ENCODE data around the gene C22orf15. TPM values are rescaled to one million over a fixed set of nuclear protein-coding genes. Genes with fewer than 3 reads are reported as not detected.

C22orf15 gene
- total RNA-seq, 6 experiments from 2014 or later = not detected

GRCh38 chr22:23781065-23781464 lies 18.3 kb downstream of the C22orf15 start:
- ATAC-seq (no peak), DNase-seq (no peak)
- H3K9me3 ChIP-seq = no peaks in the 10 kb centered on the region
- intact Hi-C loops (cut with DNase I) = no loop called here
- peaks cover 0 to 21% (median 6%) of the 10 kb centered on the region in 4 donors for H3K4me1 ChIP-seq
- no peak overlapping the region for H3K27ac ChIP-seq
- TF ChIP-seq POLR2A (IDR thresholded peaks at IDR 0.05) (no peak), CTCF (IDR thresholded peaks at IDR 0.05) (no peak)
- H3K27me3 ChIP-seq = no peaks in the 10 kb centered on the region
- WGBS (ENCODE audit: insufficient coverage, low coverage, low lambda C conversion rate, missing lambda C conversion rate) = no CpG with 5 or more reads among the region's 15 CpGs
- H3K4me3 ChIP-seq = no peak overlapping the region
- H3K36me3 ChIP-seq = no peaks in the 10 kb centered on the region

GRCh38 chr22:23781511-23782183 lies 18.9 kb downstream of the C22orf15 start:
- TF ChIP-seq POLR2A (IDR thresholded peaks at IDR 0.05) (no peak), CTCF (IDR thresholded peaks at IDR 0.05) (no peak)
- no peak overlapping the region for H3K27ac ChIP-seq
- ATAC-seq = no peak

GRCh38 chr22:23782252-23782651 lies 19.5 kb downstream of the C22orf15 start:
- no peaks in the 10 kb centered on the region for H3K36me3 ChIP-seq
- WGBS (ENCODE audit: insufficient coverage, low coverage, low lambda C conversion rate, missing lambda C conversion rate) = no CpG with 5 or more reads among the region's 16 CpGs
- peaks cover 0 to 27% (median 9%) of the 10 kb centered on the region in 4 donors for H3K4me1 ChIP-seq
- intact Hi-C loops (cut with DNase I) = no loop called here
- no peak for DNase-seq
- no peaks in the 10 kb centered on the region for H3K27me3 ChIP-seq
- no peak overlapping the region for H3K27ac ChIP-seq
- TF ChIP-seq CTCF (IDR thresholded peaks at IDR 0.05) (no peak), POLR2A (IDR thresholded peaks at IDR 0.05) (no peak)
- H3K4me3 ChIP-seq = no peak overlapping the region
- H3K9me3 ChIP-seq = no peaks in the 10 kb centered on the region
- ATAC-seq = no peak

More at GRCh38 chr22:23781511-23782183, 18.9 kb downstream of the C22orf15 start:
- WGBS (ENCODE audit: insufficient coverage, low coverage, low lambda C conversion rate, missing lambda C conversion rate) = 49% methylated on average over 3 of the region's 14 CpGs
- Histone ChIP-seq H3K27me3 (no peaks in the 10 kb centered on the region), H3K4me3 (no peak overlapping the region), H3K36me3 (no peaks in the 10 kb centered on the region), H3K4me1 (peaks cover 0 to 26% (median 9%) of the 10 kb centered on the region in 4 donors), H3K9me3 (no peaks in the 10 kb centered on the region)
- intact Hi-C loops (cut with DNase I) = no loop called here
- no peak for DNase-seq

- no peak for DNase-seq
Observed at GRCh38 chr22:23782703-23783102, 19.9 kb downstream of the C22orf15 start.

More at GRCh38 chr22:23782703-23783102, 19.9 kb downstream of the C22orf15 start:
- intact Hi-C loops (cut with DNase I) = no loop called here
- no peak overlapping the region for H3K4me3 ChIP-seq
- H3K27me3 ChIP-seq = no peaks in the 10 kb centered on the region
- H3K4me1 ChIP-seq = peaks cover 0 to 30% (median 9%) of the 10 kb centered on the region in 4 donors
- no peaks in the 10 kb centered on the region for H3K36me3 ChIP-seq
- no peak overlapping the region for H3K27ac ChIP-seq
- WGBS (ENCODE audit: insufficient coverage, low coverage, low lambda C conversion rate, missing lambda C conversion rate) = no CpG with 5 or more reads among the region's 1 CpG
- ATAC-seq = no peak
- TF ChIP-seq POLR2A (IDR thresholded peaks at IDR 0.05) (no peak), CTCF (IDR thresholded peaks at IDR 0.05) (no peak)
- no peaks in the 10 kb centered on the region for H3K9me3 ChIP-seq
